ENCODE data around the gene ACKR2. TPM values are rescaled to one million over a fixed set of nuclear protein-coding genes. Genes with fewer than 3 reads are reported as not detected.

Gene ACKR2
- total RNA-seq, 1 experiment from 2014 or later = 0.28 TPM

- Mint-ChIP-seq H3K4me3 (no peak overlapping the region), H3K9me3 (peaks cover 24% of the 10 kb centered on the region), H3K27ac (no peak overlapping the region), H3K4me1 (peaks cover 20% of the 10 kb centered on the region), H3K27me3 (ENCODE audit: low read depth) (peaks cover 6% of the 10 kb centered on the region; the same call in 1 of the 2 replicates), H3K36me3 (peaks cover 4% of the 10 kb centered on the region)
- POLR2A ChIA-PET = no interaction called here
- CTCF ChIA-PET = interaction anchor here (1.1 kb wide), 1 partner anchor 73 kb away, joined by 3 read pairs; no protein-coding TSS in a partner anchor
- ATAC-seq = no peak
- DNase-seq (ENCODE audit: low spot score) = no peak
- no peak for TF ChIP-seq EMX1 (CRISPR knock-in tag; IDR thresholded peaks at IDR 0.05)
- no peak for TF ChIP-seq PRDM15 (CRISPR knock-in tag; IDR thresholded peaks at IDR 0.05)
- no peak for TF ChIP-seq TEAD4 (CRISPR knock-in tag; IDR thresholded peaks at IDR 0.05)
These were observed 94.8 kb downstream of the ACKR2 start for GRCh38 chr3:42904076-42904475.

- no peak for DNase-seq (ENCODE audit: low spot score)
- ChIA-PET CTCF (interaction anchor here (1.3 kb wide), 1 partner anchor 166 kb away, joined by 3 read pairs; no protein-coding TSS in a partner anchor), POLR2A (no interaction called here)
- H3K27ac Mint-ChIP-seq = no peak overlapping the region
- peak overlapping the region; percentile 53 for H3K4me3 Mint-ChIP-seq
- ATAC-seq = no peak
- no peak for TF ChIP-seq ZMAT4 (CRISPR knock-in tag; IDR thresholded peaks at IDR 0.05)
- TF ChIP-seq CDX4 (CRISPR knock-in tag; IDR thresholded peaks at IDR 0.05; ENCODE audit: borderline replicate concordance) = no peak
- TF ChIP-seq EMX1 (CRISPR knock-in tag; IDR thresholded peaks at IDR 0.05) = no peak
- no peak for TF ChIP-seq SMAD3 (CRISPR knock-in tag; IDR thresholded peaks at IDR 0.05; ENCODE audit: borderline replicate concordance)
- TF ChIP-seq ETV6 (CRISPR knock-in tag; IDR thresholded peaks at IDR 0.05) = no peak
- no peak for TF ChIP-seq NR1H2 (CRISPR knock-in tag; IDR thresholded peaks at IDR 0.05)
- no peak for TF ChIP-seq GABPB1 (CRISPR knock-in tag; IDR thresholded peaks at IDR 0.05)
- TF ChIP-seq CREM (CRISPR knock-in tag; IDR thresholded peaks at IDR 0.05) = no peak
- TF ChIP-seq ZNF219 (CRISPR knock-in tag; IDR thresholded peaks at IDR 0.05; ENCODE audit: borderline replicate concordance) = no peak
- TF ChIP-seq ESRRA (CRISPR knock-in tag; IDR thresholded peaks at IDR 0.05; ENCODE audit: borderline replicate concordance) = no peak
- TF ChIP-seq ERG (CRISPR knock-in tag; IDR thresholded peaks at IDR 0.05) = no peak
- no peak for TF ChIP-seq STAT6 (CRISPR knock-in tag; conservative IDR thresholded peaks at IDR 0.05; ENCODE audit: low read depth)
- no peak for TF ChIP-seq MXD4 (CRISPR knock-in tag; IDR thresholded peaks at IDR 0.05; ENCODE audit: borderline replicate concordance)
- no peak for TF ChIP-seq ATF3 (CRISPR knock-in tag; conservative IDR thresholded peaks at IDR 0.05)
- peaks cover 29% of the 10 kb centered on the region for H3K9me3 Mint-ChIP-seq
- H3K4me1 Mint-ChIP-seq = peaks cover 20% of the 10 kb centered on the region
- peaks cover 14% of the 10 kb centered on the region for H3K36me3 Mint-ChIP-seq
- H3K27me3 Mint-ChIP-seq (ENCODE audit: low read depth) = peaks cover 6% of the 10 kb centered on the region; the same call in 1 of the 2 replicates
These were observed 96.5 kb downstream of the ACKR2 start for GRCh38 chr3:42905740-42906069.
